Ecto neural progenitor cell (in vitro differentiated cells): ENCODE results near the gene PIMREG.
"Not testable (repeated sequence)": the region's sequence is repeated elsewhere in the genome, so short reads cannot be mapped to it uniquely, and the experiment has no call there.

Source experiments
- DNase-seq: peaks from one replicate; pipeline ENCODE4 v3.0.0-alpha.2; 2018; ENCODE audit warnings: low spot score

Gene PIMREG

DNA sequence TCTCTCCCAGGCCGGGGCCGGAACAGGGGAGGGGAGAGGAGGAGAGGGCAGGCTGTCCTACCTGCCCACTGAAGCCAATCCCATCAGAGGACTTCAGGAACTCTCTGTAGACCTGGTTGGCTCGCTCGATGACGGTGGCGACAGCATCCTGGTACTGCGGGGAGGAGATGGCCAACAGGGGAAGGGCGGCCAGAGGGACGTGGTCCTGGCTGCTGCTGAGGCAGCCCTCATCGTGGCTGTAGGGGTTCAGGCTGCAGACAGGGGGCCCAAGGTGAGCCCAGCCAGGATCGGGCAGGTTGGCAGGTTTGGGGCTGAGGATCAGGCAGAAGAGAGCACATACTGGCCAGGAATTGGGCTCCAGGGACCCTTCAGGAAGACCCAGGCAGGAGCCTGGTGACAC, 34.2 kb downstream of the PIMREG start:
- DNase-seq, result no peak

DNA sequence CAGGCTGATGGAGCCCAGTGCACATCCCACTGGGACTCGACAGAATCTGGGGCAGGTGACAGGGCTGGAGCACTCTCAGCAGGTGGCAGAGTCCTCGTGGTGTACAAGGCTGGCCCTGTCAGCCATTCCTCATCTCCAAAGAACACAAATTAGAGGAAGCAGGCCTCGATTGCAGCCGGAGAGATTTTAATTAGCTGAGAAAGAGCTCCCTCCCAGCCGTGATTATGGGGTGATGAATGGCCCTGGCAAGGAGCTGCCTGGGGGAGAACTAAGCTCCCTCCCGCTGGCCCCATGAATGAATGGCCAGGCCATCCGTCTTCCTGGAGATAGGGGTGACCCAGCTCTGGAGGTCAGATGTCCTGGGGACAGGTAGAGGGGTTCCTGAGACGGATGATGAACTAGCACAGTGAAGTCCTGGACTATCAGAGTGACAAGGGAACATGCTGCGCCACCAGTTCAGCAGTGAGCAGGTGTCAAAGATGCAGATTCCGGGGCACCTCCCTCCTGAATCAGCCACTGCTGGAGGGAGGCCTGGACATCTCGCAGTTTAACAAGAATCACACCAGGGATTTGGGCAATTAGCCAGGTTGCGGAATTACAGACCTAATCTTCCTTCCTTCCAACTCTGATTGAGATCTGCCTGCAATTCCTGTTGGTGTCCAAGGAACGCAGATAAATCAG, 35.5 kb downstream of the PIMREG start:
- no peak for DNase-seq

DNA sequence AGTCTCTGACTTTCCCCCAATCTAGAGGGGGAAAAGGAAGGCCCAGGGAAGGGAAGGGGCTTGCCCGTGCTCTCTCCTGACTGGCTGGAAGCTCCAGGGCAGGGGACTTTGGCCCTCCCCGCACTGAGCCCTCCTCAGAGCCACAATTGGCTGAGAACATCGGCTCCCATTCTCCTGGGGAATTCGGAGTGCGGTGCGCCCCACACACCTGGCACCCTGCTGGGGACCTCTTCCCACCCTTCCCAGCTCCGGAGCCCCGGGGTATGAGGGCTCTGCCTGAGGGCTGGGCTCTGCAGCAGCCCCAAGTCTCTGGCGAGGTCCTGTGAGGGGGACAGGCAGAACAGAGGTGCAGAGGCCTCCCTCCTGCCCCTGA, 36.0 kb downstream of the PIMREG start:
- DNase-seq, result no peak

DNA sequence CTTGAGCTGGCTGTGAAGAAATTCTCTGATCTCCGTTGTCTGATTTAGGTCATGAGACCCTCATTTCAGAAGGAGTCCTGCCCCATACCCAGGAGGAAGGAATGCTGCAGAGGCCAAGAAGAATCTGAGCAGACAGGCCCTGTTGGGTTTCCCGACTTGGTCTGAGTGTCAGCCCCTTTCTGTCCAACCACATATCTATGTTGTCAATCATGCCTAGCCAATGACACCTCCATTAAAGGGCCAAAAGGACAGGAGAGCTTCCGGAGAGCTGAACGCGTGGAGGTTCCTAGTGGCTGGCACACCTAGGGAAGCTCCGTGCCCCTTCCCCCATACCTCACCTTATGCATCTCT, 37.8 kb downstream of the PIMREG start:
- no peak for DNase-seq

DNA sequence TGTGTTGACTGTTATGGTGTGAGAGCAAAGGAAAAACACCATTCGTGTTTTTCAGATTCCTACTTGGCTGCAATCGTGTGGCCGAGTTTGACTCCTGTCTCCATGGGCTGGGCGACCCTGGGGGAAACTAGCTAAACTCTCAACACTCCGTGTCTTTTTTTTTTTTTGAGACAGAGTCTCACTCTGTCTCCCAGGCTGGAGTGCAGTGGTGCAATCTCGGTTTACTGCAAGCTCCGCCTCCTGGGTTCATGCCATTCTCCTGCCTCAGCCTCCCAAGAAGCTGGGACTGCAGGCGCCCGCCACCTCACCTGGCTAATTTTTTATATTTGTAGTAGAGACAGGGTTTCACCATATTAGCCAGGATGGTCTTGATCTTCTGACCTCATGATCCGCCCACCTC, 38.5 kb downstream of the PIMREG start:
- not testable (repeated sequence) for DNase-seq

DNA sequence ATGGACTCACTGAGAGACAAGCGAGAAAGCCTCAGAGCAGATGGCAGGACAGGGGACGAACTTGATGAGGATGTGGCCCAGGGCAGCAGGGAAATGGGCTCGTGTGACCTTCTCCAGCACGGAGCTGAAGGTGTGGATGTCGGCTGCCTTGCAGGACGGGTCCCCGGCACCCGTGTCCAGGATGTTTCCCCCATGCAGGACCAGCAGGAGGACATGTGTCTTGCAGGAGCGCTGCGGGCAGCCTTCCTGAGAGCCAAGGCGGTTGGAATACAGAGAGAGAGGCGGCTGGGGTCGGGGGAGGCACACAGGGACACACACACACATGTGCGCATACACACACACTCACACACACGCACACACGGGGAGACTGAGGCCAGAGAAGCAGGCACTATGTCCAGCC, 39.3 kb downstream of the PIMREG start:
- DNase-seq, result no peak

DNA sequence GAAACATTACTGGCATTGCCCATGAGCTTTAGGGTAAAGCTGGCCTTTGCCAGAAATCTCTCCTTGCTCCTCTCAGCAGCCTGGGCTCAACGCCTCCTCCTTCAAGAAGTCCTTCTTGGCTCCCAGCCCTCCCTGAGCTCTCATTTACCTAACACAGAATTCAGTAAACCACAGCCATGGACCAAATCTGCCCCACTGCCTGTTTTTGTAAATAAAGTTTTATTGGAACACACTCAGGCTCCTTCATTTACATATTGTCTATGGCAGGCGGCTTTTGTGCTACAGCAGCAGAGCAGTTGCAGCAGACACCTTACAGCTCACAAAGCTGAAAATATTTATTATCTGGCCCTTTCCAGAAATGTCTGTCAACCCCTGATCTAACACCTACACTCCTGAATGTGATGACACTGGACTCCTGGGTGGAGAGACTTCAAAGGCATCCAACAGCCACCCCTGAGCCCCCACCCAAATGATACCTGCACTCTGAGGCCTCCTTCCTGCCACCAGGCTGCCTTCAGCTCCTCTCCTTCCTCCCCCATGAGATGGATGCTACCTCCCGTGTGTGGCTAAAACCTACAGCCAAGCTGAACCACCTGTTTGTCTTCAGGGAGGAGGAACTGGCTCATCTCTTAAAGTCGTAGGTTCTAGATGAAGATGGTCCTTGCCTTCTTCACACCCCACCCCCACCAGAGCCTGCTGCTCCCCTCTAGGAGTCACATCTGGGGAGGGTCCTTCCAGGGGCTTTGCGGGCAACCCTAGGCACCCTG, 41.6 kb downstream of the PIMREG start:
- DNase-seq, result no peak

DNA sequence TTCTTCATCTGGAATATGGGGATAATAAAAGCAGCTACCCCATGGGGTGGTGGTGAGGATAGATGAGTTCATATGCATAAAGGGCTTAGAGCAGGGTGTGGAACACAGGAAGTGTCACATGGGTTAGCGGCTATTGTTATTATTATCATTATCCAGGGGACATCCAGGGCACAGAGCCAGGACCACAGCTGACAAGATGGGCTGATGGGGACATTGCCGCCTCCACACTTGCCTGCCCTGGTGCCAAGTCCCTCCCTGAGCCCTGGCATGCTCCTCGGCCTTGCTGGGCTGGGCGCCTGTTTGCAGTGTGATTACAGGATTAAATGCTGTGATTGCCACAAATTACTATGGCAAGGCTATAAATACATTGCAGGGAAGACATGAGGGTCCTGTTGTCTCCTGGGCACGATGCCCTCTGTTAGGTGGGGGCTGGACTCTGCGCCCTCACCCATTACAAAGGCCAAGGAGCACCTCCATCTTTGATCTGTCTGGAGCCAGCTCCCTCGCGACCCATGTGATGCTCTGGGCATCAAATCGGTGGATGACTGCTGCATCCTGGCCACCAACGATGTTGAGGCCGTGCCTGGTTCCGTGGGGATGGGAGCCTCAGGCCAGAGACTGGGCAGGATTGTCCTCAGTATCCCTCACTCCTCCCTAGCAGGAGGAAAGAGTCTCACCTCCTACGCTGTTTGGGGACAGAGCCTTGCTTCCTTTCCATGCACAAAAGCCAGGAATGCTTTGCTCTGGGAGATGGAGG, 43.2 kb downstream of the PIMREG start:
- DNase-seq, result no peak

DNA sequence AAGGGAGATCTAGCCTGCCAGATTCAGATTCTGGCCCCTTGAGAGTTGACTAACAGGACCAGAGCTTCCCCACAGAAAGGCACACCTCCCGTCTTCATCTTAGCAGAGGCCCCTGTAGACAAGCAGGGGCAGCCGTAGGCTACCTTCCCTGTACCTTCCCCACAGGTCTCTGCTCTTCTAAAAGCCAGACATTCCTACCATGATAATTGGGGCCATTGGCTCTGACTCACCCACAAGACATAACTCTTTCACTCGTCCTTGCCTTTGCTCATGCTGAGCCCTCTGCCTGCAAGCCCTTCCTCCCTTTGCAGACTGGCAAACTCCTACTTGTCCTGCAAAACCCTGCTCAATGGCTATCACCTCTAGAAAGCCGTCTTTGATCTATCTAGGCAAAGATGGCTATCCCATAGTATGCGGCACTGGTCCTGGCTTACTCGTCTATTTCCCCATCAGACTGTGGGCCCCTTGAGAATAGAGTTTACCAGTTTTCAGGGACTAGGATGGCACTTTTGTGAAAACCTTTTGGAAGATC, 43.8 kb downstream of the PIMREG start:
- no peak for DNase-seq

DNA sequence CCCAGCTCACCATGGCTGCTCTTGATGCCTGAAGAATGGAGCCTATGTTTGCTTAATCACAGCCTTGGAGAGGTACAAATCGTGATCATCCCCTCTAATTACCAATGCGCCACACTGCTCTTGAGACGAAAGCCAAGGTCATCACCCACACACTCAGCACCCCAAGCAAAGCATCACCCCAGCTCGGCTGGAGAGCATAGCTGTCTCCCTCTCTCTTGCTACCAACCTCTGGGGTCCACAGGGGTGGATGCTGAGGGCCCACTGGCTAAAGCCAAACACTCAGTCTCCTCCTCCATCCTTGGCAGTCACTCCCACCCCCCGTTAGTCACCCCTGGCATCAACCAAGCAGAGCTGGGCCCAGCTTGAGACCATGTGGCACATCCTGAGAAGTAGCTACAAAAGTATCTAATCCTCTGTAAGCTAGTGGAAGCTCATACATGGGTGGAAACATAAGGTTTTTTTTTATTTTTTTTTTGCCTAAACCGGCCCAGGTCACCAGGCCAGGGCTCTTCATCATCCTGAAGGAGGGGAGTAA, 44.8 kb downstream of the PIMREG start:
- no peak for DNase-seq

DNA sequence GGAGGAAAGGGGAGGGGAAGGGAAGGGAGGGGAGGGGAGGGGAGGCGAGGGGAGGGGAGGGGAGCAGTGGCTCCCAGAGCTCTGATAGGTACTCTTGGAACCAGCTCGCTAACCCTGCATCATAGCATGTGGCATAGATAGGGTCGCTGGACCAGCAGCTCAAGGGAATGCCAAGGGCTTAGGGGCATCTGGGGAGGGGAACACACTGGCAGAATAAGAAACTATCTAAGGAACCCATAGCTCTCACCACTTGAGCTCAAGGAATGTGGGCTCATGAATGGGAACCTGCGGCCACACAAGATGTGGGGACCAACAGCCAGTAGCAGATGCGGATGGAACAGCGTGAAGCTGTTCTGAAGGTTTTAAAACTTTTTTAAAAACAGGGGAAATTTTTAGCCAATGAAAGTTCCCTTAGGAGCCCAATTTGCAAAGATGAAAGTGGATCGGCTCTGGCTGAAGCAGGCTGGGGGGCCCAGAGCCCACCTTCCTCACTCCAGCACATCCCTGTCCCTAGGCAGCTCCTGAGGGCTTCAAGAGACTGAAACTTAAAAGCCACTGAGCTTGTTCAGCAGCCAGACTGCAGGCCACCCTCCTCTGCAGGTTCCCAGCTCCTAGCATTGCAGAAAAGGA, 46.9 kb downstream of the PIMREG start:
- DNase-seq, result no peak

DNA sequence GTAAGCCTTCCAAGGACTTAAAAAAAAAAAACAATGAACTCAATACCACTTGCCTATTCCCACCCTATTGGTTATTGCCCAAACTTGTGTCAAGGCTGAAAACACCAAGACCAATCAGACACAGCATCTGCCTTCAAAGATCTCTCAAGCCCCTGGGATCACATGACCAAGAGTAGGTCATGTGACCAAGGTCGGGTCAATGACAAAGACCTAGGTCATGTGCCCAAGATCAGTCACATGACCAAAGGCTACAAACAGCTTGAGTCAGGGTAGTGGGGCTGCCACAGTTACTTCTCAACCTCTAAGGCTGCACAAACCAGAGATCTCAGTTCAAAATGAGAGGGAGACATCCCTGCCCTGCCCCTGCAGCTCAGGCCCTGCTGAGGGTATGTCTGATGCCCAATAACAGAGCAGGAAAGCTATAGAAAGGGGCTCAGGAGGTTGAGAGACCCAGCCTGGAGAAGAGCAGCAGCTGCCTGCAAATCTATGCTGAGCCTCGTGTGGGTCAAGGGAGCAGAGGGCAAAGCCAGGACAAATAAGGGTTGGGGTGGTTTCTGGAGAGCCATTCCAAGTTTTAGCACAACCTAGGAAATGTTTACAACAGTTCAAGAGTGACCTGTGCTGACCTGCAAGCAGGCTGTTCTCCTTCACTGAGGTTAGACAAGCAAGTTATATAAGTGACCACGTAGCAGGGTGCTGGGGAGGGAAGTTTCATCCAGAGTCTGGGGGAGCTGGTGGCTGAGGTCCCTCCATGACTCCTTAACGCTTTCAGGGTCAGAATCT, 48.8 kb downstream of the PIMREG start:
- DNase-seq, result no peak

DNA sequence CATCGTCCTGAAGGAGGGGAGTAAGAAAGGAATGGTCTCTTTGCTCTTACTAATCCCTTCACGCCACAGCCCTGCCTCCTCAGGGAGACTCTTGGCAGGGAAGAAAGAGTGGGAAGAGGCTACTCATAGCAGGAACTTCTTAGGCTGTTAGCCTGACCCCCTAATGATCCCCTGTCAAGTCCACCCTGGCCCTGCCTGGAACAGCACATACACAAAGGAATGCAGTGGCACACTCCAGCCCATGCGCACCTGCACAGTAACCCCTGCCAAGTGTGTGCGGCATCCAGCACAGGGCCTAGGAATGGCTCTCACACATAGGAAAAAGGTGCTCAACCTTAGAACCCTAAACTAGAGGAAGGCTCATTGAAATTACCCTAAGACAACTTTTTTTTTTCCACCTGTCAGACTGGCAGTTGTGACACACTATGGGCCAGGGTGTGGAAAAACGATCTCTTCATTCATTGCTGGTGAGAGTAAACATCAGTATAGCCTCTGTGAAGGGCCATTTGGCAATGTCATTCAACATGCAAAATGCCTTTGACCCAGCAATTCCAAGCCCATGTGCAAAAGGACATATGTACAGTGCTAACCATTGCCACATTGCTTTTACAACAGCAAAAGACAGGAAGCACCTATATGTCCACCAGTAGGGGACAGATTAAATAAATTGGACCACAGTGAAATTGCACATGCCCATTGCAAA, 50.1 kb downstream of the PIMREG start:
- no peak for DNase-seq

DNA sequence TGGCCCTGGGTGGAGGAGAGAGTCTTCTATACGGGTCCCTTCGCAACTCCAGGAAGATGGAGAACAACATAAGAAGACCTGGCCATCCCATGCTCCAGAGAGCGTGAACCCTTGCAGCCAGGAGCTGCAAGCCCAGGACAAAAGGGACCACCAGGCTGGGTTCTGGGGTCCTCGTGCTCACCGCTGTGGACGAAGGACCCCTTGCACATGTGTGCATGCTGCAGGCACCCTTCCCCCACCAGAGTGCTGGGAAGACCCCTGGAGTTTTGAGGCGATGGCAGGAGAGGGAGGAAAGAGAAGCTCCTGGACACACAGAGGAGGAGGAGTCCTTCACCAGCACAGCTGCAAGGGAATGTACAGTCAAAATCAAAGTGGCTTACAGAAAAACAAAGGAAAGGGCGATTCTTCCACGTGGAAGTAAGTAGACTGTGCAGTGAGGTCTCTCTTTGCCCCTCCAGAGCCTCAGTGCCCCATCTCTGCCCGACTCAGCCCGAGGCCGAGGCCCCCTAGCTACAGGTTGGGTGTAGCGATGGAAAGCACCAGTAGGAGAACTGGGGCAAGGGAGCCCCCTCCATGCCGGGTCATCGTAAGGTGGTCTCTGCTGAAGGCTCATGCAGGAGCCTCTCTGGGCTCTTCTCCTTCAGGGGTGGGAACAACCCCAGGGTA, 51.3 kb downstream of the PIMREG start:
- no peak for DNase-seq

DNA sequence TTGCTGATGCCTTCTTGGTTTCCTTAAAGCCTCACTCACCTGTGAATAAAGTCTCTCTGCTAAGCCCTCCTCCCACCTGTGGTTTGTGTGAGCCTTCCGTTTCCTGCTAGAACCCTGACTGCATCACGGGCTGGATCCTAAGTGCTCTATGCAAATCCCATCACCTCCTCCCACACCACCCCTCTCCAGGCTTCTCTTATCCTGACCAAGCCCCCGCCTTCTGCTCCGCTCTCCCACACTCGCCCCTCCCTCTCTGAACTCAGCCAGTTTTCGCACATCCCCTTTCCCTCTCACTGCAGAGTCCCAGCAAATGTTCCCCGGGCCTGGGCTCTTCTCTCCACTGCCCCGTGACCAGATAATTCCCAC, 51.8 kb downstream of the PIMREG start:
- no peak for DNase-seq

DNA sequence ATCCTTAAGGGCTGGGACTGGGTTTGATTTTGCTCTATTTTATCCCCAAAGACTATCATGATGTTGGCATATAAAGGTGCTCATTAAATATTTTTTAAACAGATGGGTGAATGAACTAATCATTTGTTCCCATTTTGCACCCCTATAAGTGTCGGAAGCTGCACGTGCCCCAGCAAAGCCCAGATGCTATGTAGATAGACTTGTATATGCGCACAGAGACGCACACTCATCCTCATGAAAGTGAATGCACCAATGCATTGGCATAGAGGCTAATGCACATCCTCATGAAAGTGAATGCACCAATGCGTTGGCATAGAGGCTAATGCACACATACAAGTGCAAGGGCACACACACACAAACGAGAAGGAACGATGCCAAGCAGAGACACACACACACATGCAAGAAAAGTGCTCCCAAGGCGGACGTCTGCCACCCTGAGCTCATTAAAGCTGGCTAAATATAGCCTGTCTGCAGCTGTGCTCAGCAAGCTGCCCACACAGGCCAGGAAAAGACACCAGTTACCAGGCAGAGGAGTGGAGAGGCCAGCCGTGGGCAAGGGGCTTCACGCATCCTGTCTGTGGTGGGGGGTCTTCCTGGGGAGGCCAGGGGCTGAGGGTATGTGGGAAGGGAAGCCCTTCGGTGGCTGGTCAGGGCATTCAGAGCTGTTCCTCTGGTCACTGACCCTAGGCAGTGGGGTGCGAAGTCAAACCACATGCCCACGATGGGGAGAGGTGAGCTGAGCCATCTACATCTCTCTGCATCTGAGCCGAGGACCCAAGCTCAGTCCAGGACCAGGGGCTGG, 52.6 kb downstream of the PIMREG start:
- peak; percentile 48 for DNase-seq

DNA sequence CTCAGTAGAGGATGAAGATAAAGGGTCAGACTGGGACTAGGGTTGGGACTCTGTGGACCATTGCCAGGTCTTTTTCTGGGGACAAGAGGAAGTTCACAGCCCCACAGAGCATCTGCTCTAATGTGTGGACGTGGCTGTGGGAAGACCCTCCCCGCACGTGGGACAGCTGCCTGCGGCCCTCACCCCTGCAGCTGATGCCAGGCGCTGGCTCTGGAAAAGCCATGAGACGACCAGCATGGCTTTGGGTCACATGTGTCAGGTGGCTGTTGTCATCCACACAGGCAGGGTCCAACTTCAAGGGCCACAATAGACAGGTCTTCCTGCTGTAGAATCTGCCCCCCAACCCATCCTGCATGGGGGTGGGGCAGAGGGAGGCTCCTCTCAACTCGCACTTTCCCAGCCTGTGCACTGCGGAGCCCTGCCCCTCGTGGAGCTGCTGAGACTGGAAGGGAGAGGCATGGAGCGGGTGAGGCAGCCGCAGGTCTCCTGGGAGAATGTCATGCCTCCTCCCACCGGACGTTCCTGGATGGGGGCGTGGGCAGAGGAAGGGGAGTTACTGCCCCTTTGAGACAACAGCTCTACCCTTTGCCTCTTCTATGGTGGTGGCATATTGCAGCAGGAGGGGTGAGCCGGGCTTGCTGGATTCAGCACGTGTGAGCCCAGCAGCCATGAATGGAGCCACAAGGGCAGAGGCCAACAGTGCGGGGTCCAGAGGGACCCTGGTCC, 53.4 kb downstream of the PIMREG start:
- DNase-seq, result peak; percentile 52

DNA sequence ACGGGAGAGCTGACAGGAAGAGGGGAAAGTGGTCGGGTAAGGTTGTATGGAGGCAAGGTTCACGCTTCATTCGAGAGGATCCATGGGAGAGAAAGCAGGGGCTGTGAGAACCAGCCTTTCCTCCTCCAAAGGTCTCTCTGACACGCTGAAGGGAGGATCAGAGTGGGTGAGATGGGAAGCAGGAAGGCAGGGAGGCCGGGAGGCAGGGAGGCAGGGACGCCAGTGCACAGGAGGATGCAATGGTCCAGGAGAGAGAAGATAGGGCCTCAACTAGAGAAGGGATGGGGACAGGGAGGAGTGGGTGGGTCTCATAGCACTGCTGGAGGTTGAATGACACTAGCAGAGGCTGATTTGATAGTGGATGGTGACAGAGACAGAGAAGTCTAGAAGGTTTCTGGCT, 54.1 kb downstream of the PIMREG start:
- DNase-seq, result peak; percentile 43
